ENCODE measurements around the gene JAK2.

GRCh38 chr9:4984621-4985385 is at the start of gene JAK2:
- no peak for TF ChIP-seq CTCF (IDR thresholded peaks at IDR 0.05)
- 0 out of 2 replicates have a peak, but pooled peaks have one; percentile 90 for TF ChIP-seq ETV6 (CRISPR knock-in tag; IDR thresholded peaks at IDR 0.05)
- no peak for TF ChIP-seq ZNF138 (CRISPR knock-in tag; conservative IDR thresholded peaks at IDR 0.05)
- no peak; the same call in 1 of the 2 replicates for TF ChIP-seq ATF3 (CRISPR knock-in tag; conservative IDR thresholded peaks at IDR 0.05)
- TF ChIP-seq NR3C1 (CRISPR knock-in tag; conservative IDR thresholded peaks at IDR 0.05; ENCODE audit: low read depth): no peak
- TF ChIP-seq MAX (CRISPR knock-in tag; IDR thresholded peaks at IDR 0.05): peak; percentile 79
- TF ChIP-seq ELF4 (CRISPR knock-in tag; IDR thresholded peaks at IDR 0.05; ENCODE audit: low read depth): 0 out of 2 replicates have a peak, but pooled peaks have one; percentile 13
